ENCODE measurements around the gene NOLC1. TPM values are rescaled to one million over a fixed set of nuclear protein-coding genes. Genes with fewer than 3 reads are reported as not detected.
A peak's percentile ranks its signal among the peaks of the same experiment; 100 is the strongest.

NOLC1 gene
- total and polyA plus RNA-seq, 9 donors, result 32.0 to 88.8 (median 50.2) TPM

- no peaks in the 10 kb centered on the region for H3K9me3 ChIP-seq
- no peak for DNase-seq
- no peaks in the 10 kb centered on the region for H3K27me3 ChIP-seq
- WGBS, 3 donors, result 21 to 37% (median 32%) methylated on average over 2 of the region's 2 CpGs
- intact Hi-C loops (cut with DNase I), result no loop called here
- H3K4me3 ChIP-seq, result no peak overlapping the region
- TF ChIP-seq EP300 (IDR thresholded peaks at IDR 0.05) (no peak), POLR2A (IDR thresholded peaks at IDR 0.05) (no peak), CTCF (IDR thresholded peaks at IDR 0.05) (no peak)
- peak overlapping the region; percentile 11 to 92 for H3K27ac ChIP-seq
- H3K4me1 ChIP-seq (ENCODE audit: insufficient read depth), result peaks cover 7% of the 10 kb centered on the region
- H3K36me3 ChIP-seq, result no peaks in the 10 kb centered on the region
Measured at GRCh38 chr10:102134416-102134815, 17.8 kb upstream of the NOLC1 start.

- intact Hi-C loops (cut with DNase I), result no loop called here
- H3K27me3 ChIP-seq, result no peaks in the 10 kb centered on the region
- no peaks in the 10 kb centered on the region for H3K36me3 ChIP-seq
- H3K9me3 ChIP-seq, result no peaks in the 10 kb centered on the region
- H3K4me3 ChIP-seq, result no peak overlapping the region
- WGBS, 3 donors, result 60 to 72% (median 71%) methylated on average over 7 of the region's 7 CpGs
- no peak for DNase-seq
- TF ChIP-seq CTCF (IDR thresholded peaks at IDR 0.05) (no peak), POLR2A (IDR thresholded peaks at IDR 0.05) (no peak), EP300 (IDR thresholded peaks at IDR 0.05) (no peak)
- H3K4me1 ChIP-seq (ENCODE audit: insufficient read depth), result peaks cover 7% of the 10 kb centered on the region
- no peak overlapping the region for H3K27ac ChIP-seq
Measured at GRCh38 chr10:102135956-102136526, 16.1 kb upstream of the NOLC1 start.

- Histone ChIP-seq H3K36me3 (no peaks in the 10 kb centered on the region), H3K27me3 (no peaks in the 10 kb centered on the region), H3K9me3 (no peaks in the 10 kb centered on the region), H3K4me3 (no peak overlapping the region), H3K4me1 (ENCODE audit: insufficient read depth) (peaks cover 5% of the 10 kb centered on the region), H3K27ac (no peak overlapping the region)
- intact Hi-C loops (cut with DNase I), result no loop called here
- TF ChIP-seq CTCF (IDR thresholded peaks at IDR 0.05) (no peak), EP300 (IDR thresholded peaks at IDR 0.05) (no peak), POLR2A (IDR thresholded peaks at IDR 0.05) (no peak)
- 93 to 94% (median 93%) methylated on average over 14 to 15 of the region's 15 CpGs for WGBS, 3 donors
- no peak for DNase-seq
Measured at GRCh38 chr10:102139281-102140110, 12.7 kb upstream of the NOLC1 start.

GRCh38 chr10:102140218-102140617 is 12.0 kb upstream of the NOLC1 start:
- Histone ChIP-seq H3K4me3 (no peak overlapping the region), H3K27me3 (no peaks in the 10 kb centered on the region), H3K27ac (no peak overlapping the region), H3K9me3 (no peaks in the 10 kb centered on the region), H3K36me3 (no peaks in the 10 kb centered on the region), H3K4me1 (ENCODE audit: insufficient read depth) (peaks cover 3% of the 10 kb centered on the region)
- no peak for TF ChIP-seq EP300 (IDR thresholded peaks at IDR 0.05)
- no peak for TF ChIP-seq POLR2A (IDR thresholded peaks at IDR 0.05)
- TF ChIP-seq CTCF (IDR thresholded peaks at IDR 0.05), result no peak
- 73 to 90% (median 82%) methylated on average over 4 of the region's 4 CpGs for WGBS, 3 donors
- no peak for DNase-seq
- intact Hi-C loops (cut with DNase I), result no loop called here
